Left lobe of liver (tissue), 2 donors: Measurements from ENCODE around the gene SCN8A. TPM values are rescaled to one million over a fixed set of nuclear protein-coding genes. Genes with fewer than 3 reads are reported as not detected.
"Not testable (repeated sequence)": the region's sequence is repeated elsewhere in the genome, so short reads cannot be mapped to it uniquely, and the experiment has no call there.

ENCODE experiments used
- ATAC-seq: fragments of 200-7000 bp; cut with Tn5 transposase; one replicate; pipeline ENCODE4 v1.9.1; 2020; ENCODE audit warnings: mild to moderate bottlenecking, moderate library complexity
- DNase-seq: peaks from one replicate; pipeline ENCODE4 v3.0.0-alpha.2; 2020; ENCODE audit warnings: low spot score
- total RNA-seq: library from RNA; stranded (reverse); gene quantifications from one replicate; pipeline ENCODE4 v1.2.1, GENCODE V29; 2021
- donor health status: DM: no; HTN: no; CAD: no; lungs with moderate emphysema.
- donor health status: DM: no; HTN: yes; CAD: no.

Gene SCN8A
- 5.3 TPM for total RNA-seq

GRCh38 chr12:51591016-51591901 lies at the start of gene SCN8A:
Gene SCN8A (plus strand): TSS chr12:51591233. CDS start chr12:51662818, 71,585 bp downstream.
- ATAC-seq: peak; percentile 66

GRCh38 chr12:51546097-51546496 lies 44.9 kb upstream of the SCN8A start:
- no peak for ATAC-seq
- no peak for DNase-seq

More at GRCh38 chr12:51591016-51591901, at the start of gene SCN8A:
- peak; percentile 55 for DNase-seq

GRCh38 chr12:51547606-51548005 lies 43.4 kb upstream of the SCN8A start:
- ATAC-seq: no peak
- DNase-seq: no peak

- DNase-seq (no peak), ATAC-seq (no peak)
Measured at GRCh38 chr12:51548241-51548640, 42.8 kb upstream of the SCN8A start.

- DNase-seq: no peak
- no peak for ATAC-seq
Measured at GRCh38 chr12:51549637-51550036, 41.4 kb upstream of the SCN8A start.

- ATAC-seq, DNase-seq: not testable (repeated sequence)
Measured at GRCh38 chr12:51568271-51569032, 22.6 kb upstream of the SCN8A start.

- DNase-seq: no peak
- no peak for ATAC-seq
Measured at GRCh38 chr12:51579321-51579850, 11.6 kb upstream of the SCN8A start.

GRCh38 chr12:51589060-51589459 lies 2.0 kb upstream of the SCN8A start:
- DNase-seq: no peak
- no peak for ATAC-seq

- ATAC-seq (no peak), DNase-seq (no peak)
Measured at GRCh38 chr12:51589557-51590176, 1.4 kb upstream of the SCN8A start.

- peak; percentile 76 for DNase-seq
- ATAC-seq: peak; percentile 96
Measured at GRCh38 chr12:51590347-51591015, 552 bp upstream of the SCN8A start.

- DNase-seq (no peak), ATAC-seq (no peak)
Measured at GRCh38 chr12:51592034-51592705, 1.1 kb downstream of the SCN8A start.

GRCh38 chr12:51593021-51593420 lies 2.0 kb downstream of the SCN8A start:
- DNase-seq (no peak), ATAC-seq (no peak)

GRCh38 chr12:51593539-51593938 lies 2.5 kb downstream of the SCN8A start:
- no peak for DNase-seq
- peak; percentile 56 for ATAC-seq

GRCh38 chr12:51598156-51598555 lies 7.1 kb downstream of the SCN8A start:
- DNase-seq: no peak
- ATAC-seq: no peak

- DNase-seq (no peak), ATAC-seq (no peak)
Measured at GRCh38 chr12:51600721-51601120, 9.7 kb downstream of the SCN8A start.

GRCh38 chr12:51601241-51601640 lies 10.2 kb downstream of the SCN8A start:
- DNase-seq: no peak
- ATAC-seq: no peak

GRCh38 chr12:51605896-51606295 lies 14.9 kb downstream of the SCN8A start:
- ATAC-seq, DNase-seq: not testable (repeated sequence)

GRCh38 chr12:51607197-51607596 lies 16.2 kb downstream of the SCN8A start:
- ATAC-seq, DNase-seq: not testable (repeated sequence)

GRCh38 chr12:51620448-51620847 lies 29.4 kb downstream of the SCN8A start:
- DNase-seq (no peak), ATAC-seq (no peak)
